OCI-LY7 (cell line): ENCODE results near the gene TMEM80. TPM values are rescaled to one million over a fixed set of nuclear protein-coding genes. Genes with fewer than 3 reads are reported as not detected.
A peak's percentile ranks its signal among the peaks of the same experiment; 100 is the strongest.

ENCODE experiments used
- BruUV-seq: library from RNA; stranded (reverse); fragments of 400-500 nt; replicated peaks from 2 replicates; lab custom pipeline; 2021; lab: Mats Ljungman, UMichigan
- CTCF ChIA-PET: fragments of 300-600 bp; sonication (Branson Sonifier 250); formaldehyde crosslinking; loops from one replicate; lab custom pipeline; 2022; ENCODE audit warnings: antibody characterized with exemption; ENCODE audit not compliant: unreplicated experiment; lab: Charles Lee
- POLR2A ChIA-PET: fragments of 300-600 bp; sonication (Branson Sonifier 250); formaldehyde crosslinking; loops from one replicate; lab custom pipeline; 2022; ENCODE audit warnings: antibody characterized with exemption; lab: Charles Lee
- DNase-seq: peaks from one replicate; pipeline ENCODE4 v3.0.0-alpha.2; 2015; ENCODE audit warnings: low spot score
- H2AFZ ChIP-seq: fragments of 200-600 bp; sonication (generic), shearing (Covaris generic); 2 replicates; pipeline ENCODE4 v1.6.1; 2014; ENCODE audit warnings: mild to moderate bottlenecking, antibody characterized with exemption, low read length, moderate library complexity
- H3K27ac ChIP-seq: fragments of 200-600 bp; sonication (generic); 2 replicates; pipeline ENCODE4 v1.5.1; 2014; ENCODE audit warnings: mixed run types, low read depth, mild to moderate bottlenecking, moderate library complexity, low read length, inconsistent platforms; ENCODE audit not compliant: poor library complexity, severe bottlenecking
- H3K36me3 ChIP-seq: fragments of 200-600 bp; sonication (generic); 2 replicates; pipeline ENCODE4 v1.6.1; 2014; ENCODE audit warnings: mild to moderate bottlenecking, antibody characterized with exemption, low read length, moderate library complexity, mixed read lengths; ENCODE audit not compliant: insufficient read depth
- H3K4me1 ChIP-seq: fragments of 200-600 bp; sonication (generic); 2 replicates; pipeline ENCODE4 v1.5.1; 2014; ENCODE audit warnings: mild to moderate bottlenecking, low read length; ENCODE audit not compliant: insufficient read depth, poor library complexity, severe bottlenecking
- H3K4me2 ChIP-seq: fragments of 200-600 bp; sonication (generic); 2 replicates; pipeline ENCODE4 v1.6.1; 2014; ENCODE audit warnings: mild to moderate bottlenecking, low read length
- H3K4me3 ChIP-seq: fragments of 200-600 bp; sonication (generic); 2 replicates; pipeline ENCODE4 v1.5.1; 2014; ENCODE audit warnings: mild to moderate bottlenecking, low read depth, low read length; ENCODE audit not compliant: poor library complexity, severe bottlenecking
- H3K79me2 ChIP-seq: fragments of 200-600 bp; sonication (generic); 2 replicates; pipeline ENCODE4 v1.6.1; 2016; ENCODE audit warnings: low read depth, mild to moderate bottlenecking, low read length, moderate library complexity, mixed read lengths; ENCODE audit not compliant: insufficient read depth
- H3K9me2 ChIP-seq: fragments of 200-600 bp; sonication (generic); 2 replicates; pipeline ENCODE4 v1.6.1; 2016; ENCODE audit warnings: mild to moderate bottlenecking, low read length, mixed read lengths; ENCODE audit not compliant: insufficient read depth
- H3K9me3 ChIP-seq: fragments of 200-600 bp; sonication (generic); 2 replicates; pipeline ENCODE4 v1.6.1; 2014; ENCODE audit warnings: mild to moderate bottlenecking, mixed run types, low read length, mixed read lengths
- H4K20me1 ChIP-seq: fragments of 200-600 bp; sonication (generic); 2 replicates; pipeline ENCODE4 v1.6.1; 2014; ENCODE audit warnings: mild to moderate bottlenecking, antibody characterized with exemption, low read length, moderate library complexity, mixed read lengths; ENCODE audit not compliant: insufficient read depth
- EZH2phosphoT487 ChIP-seq: fragments of 200-600 bp; sonication (generic); IDR thresholded peaks from 2 replicates; pipeline ENCODE4 v1.6.1; 2018; ENCODE audit warnings: low read depth, borderline replicate concordance, mild to moderate bottlenecking, mixed run types, antibody characterized with exemption, low read length, moderate library complexity, mixed read lengths
- intact Hi-C: fragments of 100-400 bp; cut with micrococcal nuclease; formaldehyde crosslinking; loops from one replicate; pipeline ENCODE4 v1.10.0; 2022; ENCODE audit not compliant: unreplicated experiment
- total RNA-seq, 2 experiments: library from RNA; depleted of rRNA in 1 of 2; stranded (reverse); fragments of >200 nt in 1 of 2; shearing (Covaris generic) in 1 of 2; gene quantifications; 2 replicates each; pipeline ENCODE4 v1.2.3, GENCODE V29; 2014 to 2022
- TF ChIP-seq, protein P1 (sequence below): fragments of 200-600 bp; sonication (generic); conservative IDR thresholded peaks from 2 replicates; pipeline ENCODE4 v1.5.1; 2014; ENCODE audit warnings: mild to moderate bottlenecking, antibody characterized with exemption, low read length, moderate library complexity, mixed read lengths

Gene TMEM80
- total RNA-seq, 2 experiments from 2014 or later, result 52.7 to 52.8 TPM

DNA sequence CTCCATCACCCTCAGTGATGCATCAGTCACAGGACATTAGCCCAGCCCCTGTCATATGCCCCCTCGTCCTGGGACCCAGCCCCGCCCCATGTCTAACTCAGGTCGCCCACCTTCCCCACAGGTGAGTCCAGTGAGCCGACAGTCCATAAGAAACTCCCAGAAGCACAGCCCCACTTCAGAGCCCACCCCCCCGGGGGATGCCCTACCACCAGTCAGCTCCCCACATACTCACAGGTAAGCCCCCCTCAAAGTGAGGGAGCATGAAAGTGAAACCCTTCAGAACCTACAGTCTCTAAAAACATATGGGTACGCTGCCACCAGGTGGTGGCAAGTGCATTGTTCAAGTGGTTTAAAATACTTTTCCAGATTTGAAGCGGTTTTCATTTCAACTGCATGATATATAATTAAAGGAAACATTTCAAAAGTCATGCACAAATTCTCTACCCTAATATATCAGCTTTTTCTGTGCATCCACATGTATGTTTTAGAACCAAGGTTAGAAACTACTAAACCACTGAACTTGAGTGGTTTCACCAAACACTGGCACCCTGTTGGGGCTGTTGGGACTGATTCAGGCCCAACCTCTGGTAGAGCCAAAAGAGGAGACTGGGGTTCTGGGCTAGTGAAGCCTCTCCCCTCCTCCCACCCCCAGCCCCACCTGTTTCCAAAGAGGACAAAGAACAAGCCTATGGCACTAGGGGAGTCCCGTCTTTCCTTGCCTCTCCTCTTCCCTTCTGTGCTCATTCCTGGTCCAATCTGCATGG, 27.7 kb downstream of the TMEM80 start:
- intact Hi-C loops, result loop anchor here (1.0 to 5.0 kb wide), 4 partner anchors 27 to 275 kb away; no protein-coding TSS in a partner anchor
- Histone ChIP-seq H3K27ac (no peak overlapping the region), H3K79me2 (no peaks in the 10 kb centered on the region), H3K4me2 (peak overlapping the region; percentile 77), H3K9me2 (no peaks in the 10 kb centered on the region), H4K20me1 (no peaks in the 10 kb centered on the region), H3K4me3 (peak overlapping the region; percentile 48), H2AFZ (no peak overlapping the region), H3K36me3 (no peaks in the 10 kb centered on the region), H3K9me3 (no peaks in the 10 kb centered on the region), H3K4me1 (peaks cover 49% of the 10 kb centered on the region)
- no peak for TF ChIP-seq EZH2phosphoT487
- TF ChIP-seq, protein P1, sequence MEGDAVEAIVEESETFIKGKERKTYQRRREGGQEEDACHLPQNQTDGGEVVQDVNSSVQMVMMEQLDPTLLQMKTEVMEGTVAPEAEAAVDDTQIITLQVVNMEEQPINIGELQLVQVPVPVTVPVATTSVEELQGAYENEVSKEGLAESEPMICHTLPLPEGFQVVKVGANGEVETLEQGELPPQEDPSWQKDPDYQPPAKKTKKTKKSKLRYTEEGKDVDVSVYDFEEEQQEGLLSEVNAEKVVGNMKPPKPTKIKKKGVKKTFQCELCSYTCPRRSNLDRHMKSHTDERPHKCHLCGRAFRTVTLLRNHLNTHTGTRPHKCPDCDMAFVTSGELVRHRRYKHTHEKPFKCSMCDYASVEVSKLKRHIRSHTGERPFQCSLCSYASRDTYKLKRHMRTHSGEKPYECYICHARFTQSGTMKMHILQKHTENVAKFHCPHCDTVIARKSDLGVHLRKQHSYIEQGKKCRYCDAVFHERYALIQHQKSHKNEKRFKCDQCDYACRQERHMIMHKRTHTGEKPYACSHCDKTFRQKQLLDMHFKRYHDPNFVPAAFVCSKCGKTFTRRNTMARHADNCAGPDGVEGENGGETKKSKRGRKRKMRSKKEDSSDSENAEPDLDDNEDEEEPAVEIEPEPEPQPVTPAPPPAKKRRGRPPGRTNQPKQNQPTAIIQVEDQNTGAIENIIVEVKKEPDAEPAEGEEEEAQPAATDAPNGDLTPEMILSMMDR, result peak; percentile 95
- ChIA-PET POLR2A (interaction anchor here (1.2 to 1.5 kb wide), 2 partner anchors 26 to 66 kb away, joined by 3 read pairs; no protein-coding TSS in a partner anchor), CTCF (interaction anchor here (0.5 to 1.7 kb wide), 4 partner anchors 21 to 96 kb away, joined by 3 to 26 read pairs (median 4); partner anchors contain the start of genes DEAF1 and TMEM80)
- no TSS peak for BruUV-seq
- peak; percentile 76 for DNase-seq

GRCh38 chr11:724049-724777, 28.6 kb downstream of the TMEM80 start:
- intact Hi-C loops, result loop anchor here (5.0 kb wide), 1 partner anchor 167 kb away; no protein-coding TSS in a partner anchor
- Histone ChIP-seq H3K4me1 (peaks cover 53% of the 10 kb centered on the region), H3K9me3 (no peaks in the 10 kb centered on the region)

More at GRCh38 chr11:724049-724777, 28.6 kb downstream of the TMEM80 start:
- no peaks in the 10 kb centered on the region for H3K79me2 ChIP-seq
- CTCF ChIA-PET, result interaction anchor here (0.5 to 1.1 kb wide), 4 partner anchors 28 to 170 kb away, joined by 3 to 12 read pairs (median 8); partner anchors contain the start of gene TMEM80
- no peak overlapping the region for H3K27ac ChIP-seq
- TF ChIP-seq EZH2phosphoT487, result no peak
- TF ChIP-seq, protein P1, result no peak
- no peaks in the 10 kb centered on the region for H3K9me2 ChIP-seq
- no peak overlapping the region for H2AFZ ChIP-seq
- peak; percentile 37 for DNase-seq
- H4K20me1 ChIP-seq, result no peaks in the 10 kb centered on the region
- peak overlapping the region; percentile 49 for H3K4me2 ChIP-seq
- H3K36me3 ChIP-seq, result no peaks in the 10 kb centered on the region
- POLR2A ChIA-PET, result interaction anchor here (0.6 to 2.7 kb wide), 3 partner anchors 23 to 92 kb away, joined by 3 to 7 read pairs (median 3); partner anchors contain the start of gene TALDO1
- H3K4me3 ChIP-seq, result no peak overlapping the region
- no TSS peak for BruUV-seq
